GM12892 (cell line): ENCODE data around the gene IFNLR1.

ENCODE experiments used
- POLR2A ChIP-seq: IDR thresholded peaks from 2 replicates; pipeline ENCODE4 v1.6.1; 2011; ENCODE audit warnings: low read depth, low read length, control low read depth
- POLR2AphosphoS5 ChIP-seq: IDR thresholded peaks from 2 replicates; pipeline ENCODE4 v1.6.1; 2011; ENCODE audit warnings: low read depth, low read length, control low read depth
- TAF1 ChIP-seq: IDR thresholded peaks from 2 replicates; pipeline ENCODE4 v1.6.1; 2011; ENCODE audit warnings: low read depth, mild to moderate bottlenecking, control low read depth, low read length, borderline replicate concordance

DNA sequence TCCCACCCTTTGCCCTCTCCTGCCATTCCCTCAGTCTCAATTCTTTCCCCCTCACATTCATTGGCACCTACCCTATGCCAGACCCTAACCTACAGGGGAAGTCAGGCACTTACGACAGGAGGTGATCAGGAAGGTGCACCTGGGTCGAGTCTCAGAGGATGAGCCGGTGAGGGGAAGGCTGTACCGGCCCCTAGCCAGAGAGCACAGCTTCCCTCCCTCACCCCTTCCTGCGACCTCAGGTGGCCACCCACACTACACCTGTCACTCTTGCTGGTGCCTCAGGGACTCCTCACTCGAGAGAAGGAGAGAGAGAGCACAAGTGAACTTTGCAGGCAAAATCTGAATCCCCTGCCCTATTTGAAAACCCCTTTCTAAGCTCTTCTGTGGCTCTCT lies 73.5 kb downstream of the IFNLR1 start:
- TF ChIP-seq POLR2AphosphoS5 (no peak), TAF1 (no peak), POLR2A (no peak)
